Stimulated activated naive CD8-positive, alpha-beta T cell treated with anti-CD3 and anti-CD28 coated beads, Interleukin-15, Interleukin-2, amounts not matched to agents 100 ng/mL and 50 ng/mL, for 24 hours (primary cell): ENCODE results near the gene VARS2.
"Not testable (repeated sequence)": the region's sequence is repeated elsewhere in the genome, so short reads cannot be mapped to it uniquely, and the experiment has no call there.

Experiments
- H3K27ac Mint-ChIP-seq: one replicate; pipeline ENCODE4 v1.8.0; 2021; ENCODE audit warnings: mild to moderate bottlenecking, mixed read lengths
- H3K27me3 Mint-ChIP-seq: one replicate; pipeline ENCODE4 v1.8.0; 2021; ENCODE audit warnings: mixed read lengths
- H3K36me3 Mint-ChIP-seq: one replicate; pipeline ENCODE4 v1.8.0; 2021; ENCODE audit warnings: low read depth, mixed read lengths
- H3K4me1 Mint-ChIP-seq: one replicate; pipeline ENCODE4 v1.8.0; 2021; ENCODE audit warnings: low read depth, mixed read lengths
- H3K4me3 Mint-ChIP-seq: one replicate; pipeline ENCODE4 v1.8.0; 2021; ENCODE audit warnings: mild to moderate bottlenecking, mixed read lengths
- H3K9me3 Mint-ChIP-seq: one replicate; pipeline ENCODE4 v1.8.0; 2021; ENCODE audit warnings: mixed read lengths

VARS2 gene

GRCh38 chr6:30902196-30902595 lies 11.8 kb upstream of the VARS2 start:
- H3K27ac Mint-ChIP-seq, H3K27me3 Mint-ChIP-seq, H3K9me3 Mint-ChIP-seq, H3K36me3 Mint-ChIP-seq, H3K4me3 Mint-ChIP-seq: not testable (repeated sequence)
- H3K4me1 Mint-ChIP-seq = peaks cover 17% of the 10 kb centered on the region

- H3K27me3 Mint-ChIP-seq = no peaks in the 10 kb centered on the region
- H3K4me3 Mint-ChIP-seq = no peak overlapping the region
- H3K4me1 Mint-ChIP-seq = peaks cover 20% of the 10 kb centered on the region
- no peak overlapping the region for H3K27ac Mint-ChIP-seq
- H3K36me3 Mint-ChIP-seq = no peaks in the 10 kb centered on the region
- no peaks in the 10 kb centered on the region for H3K9me3 Mint-ChIP-seq
These were observed 11.3 kb upstream of the VARS2 start for GRCh38 chr6:30902709-30903108.

GRCh38 chr6:30903236-30903635 lies 10.8 kb upstream of the VARS2 start:
- Mint-ChIP-seq H3K4me3 (no peak overlapping the region), H3K27me3 (no peaks in the 10 kb centered on the region), H3K9me3 (no peaks in the 10 kb centered on the region), H3K36me3 (no peaks in the 10 kb centered on the region), H3K4me1 (peaks cover 25% of the 10 kb centered on the region), H3K27ac (no peak overlapping the region)

GRCh38 chr6:30907290-30907757 lies 6.7 kb upstream of the VARS2 start:
- Mint-ChIP-seq H3K27ac (peak overlapping the region; percentile 90), H3K4me3 (peak overlapping the region; percentile 95), H3K4me1 (peaks cover 28% of the 10 kb centered on the region), H3K36me3 (peaks cover 24% of the 10 kb centered on the region)
- H3K27me3 Mint-ChIP-seq, H3K9me3 Mint-ChIP-seq: not testable (repeated sequence)

- H3K9me3 Mint-ChIP-seq = no peaks in the 10 kb centered on the region
- peaks cover 30% of the 10 kb centered on the region for H3K36me3 Mint-ChIP-seq
- peak within 1 kb of the TSS; percentile 90 for H3K27ac Mint-ChIP-seq
- H3K4me1 Mint-ChIP-seq = peaks cover 26% of the 10 kb centered on the region
- peak within 1 kb of the TSS; percentile 95 for H3K4me3 Mint-ChIP-seq
- H3K27me3 Mint-ChIP-seq = no peaks in the 10 kb centered on the region
These were observed 6.1 kb upstream of the VARS2 start, which contains the start of gene GTF2H4 for GRCh38 chr6:30907758-30908591. Gene GTF2H4, plus strand, starts transcription at chr6:30908207.

GRCh38 chr6:30908700-30909099 lies 5.3 kb upstream of the VARS2 start:
- Mint-ChIP-seq H3K27me3 (no peaks in the 10 kb centered on the region), H3K4me3 (peak overlapping the region; percentile 95), H3K4me1 (peaks cover 32% of the 10 kb centered on the region), H3K36me3 (peaks cover 37% of the 10 kb centered on the region), H3K9me3 (no peaks in the 10 kb centered on the region), H3K27ac (peak overlapping the region; percentile 90)

GRCh38 chr6:30910473-30910872 lies 3.6 kb upstream of the VARS2 start:
- H3K9me3 Mint-ChIP-seq, H3K27me3 Mint-ChIP-seq, H3K27ac Mint-ChIP-seq, H3K4me3 Mint-ChIP-seq: not testable (repeated sequence)
- Mint-ChIP-seq H3K36me3 (peaks cover 43% of the 10 kb centered on the region), H3K4me1 (peaks cover 41% of the 10 kb centered on the region)

GRCh38 chr6:30912746-30913520 lies 1.1 kb upstream of the VARS2 start:
- no peak overlapping the region for H3K27ac Mint-ChIP-seq
- no peaks in the 10 kb centered on the region for H3K27me3 Mint-ChIP-seq
- H3K4me1 Mint-ChIP-seq = peaks cover 51% of the 10 kb centered on the region
- H3K9me3 Mint-ChIP-seq = no peaks in the 10 kb centered on the region
- H3K36me3 Mint-ChIP-seq = peaks cover 67% of the 10 kb centered on the region
- H3K4me3 Mint-ChIP-seq = peak overlapping the region; percentile 93

GRCh38 chr6:30913721-30914075 lies 340 bp upstream of the VARS2 start:
- Mint-ChIP-seq H3K9me3 (no peaks in the 10 kb centered on the region), H3K36me3 (peaks cover 74% of the 10 kb centered on the region), H3K27me3 (no peaks in the 10 kb centered on the region), H3K4me3 (peak overlapping the region; percentile 93), H3K4me1 (peaks cover 43% of the 10 kb centered on the region), H3K27ac (peak overlapping the region; percentile 94)

- no peaks in the 10 kb centered on the region for H3K27me3 Mint-ChIP-seq
- no peaks in the 10 kb centered on the region for H3K9me3 Mint-ChIP-seq
- H3K4me3 Mint-ChIP-seq = peak overlapping the region; percentile 93
- H3K27ac Mint-ChIP-seq = peak overlapping the region; percentile 94
- H3K36me3 Mint-ChIP-seq = peaks cover 81% of the 10 kb centered on the region
- peaks cover 38% of the 10 kb centered on the region for H3K4me1 Mint-ChIP-seq
These were observed 984 bp downstream of the VARS2 start for GRCh38 chr6:30914854-30915590.

- Mint-ChIP-seq H3K9me3 (no peaks in the 10 kb centered on the region), H3K27me3 (no peaks in the 10 kb centered on the region), H3K27ac (peak overlapping the region; percentile 28), H3K36me3 (peaks cover 81% of the 10 kb centered on the region), H3K4me3 (peak overlapping the region; percentile 93), H3K4me1 (peaks cover 38% of the 10 kb centered on the region)
These were observed 1.5 kb downstream of the VARS2 start for GRCh38 chr6:30915591-30915946.

GRCh38 chr6:30917041-30917440 lies 3.0 kb downstream of the VARS2 start:
- H3K36me3 Mint-ChIP-seq = peaks cover 72% of the 10 kb centered on the region
- peaks cover 38% of the 10 kb centered on the region for H3K4me1 Mint-ChIP-seq
- no peak overlapping the region for H3K4me3 Mint-ChIP-seq
- H3K27ac Mint-ChIP-seq = no peak overlapping the region
- no peaks in the 10 kb centered on the region for H3K9me3 Mint-ChIP-seq
- H3K27me3 Mint-ChIP-seq = no peaks in the 10 kb centered on the region

GRCh38 chr6:30917487-30917886 lies 3.4 kb downstream of the VARS2 start:
- Mint-ChIP-seq H3K27ac (no peak overlapping the region), H3K4me3 (no peak overlapping the region), H3K4me1 (peaks cover 38% of the 10 kb centered on the region), H3K9me3 (no peaks in the 10 kb centered on the region), H3K27me3 (no peaks in the 10 kb centered on the region), H3K36me3 (peaks cover 72% of the 10 kb centered on the region)

- Mint-ChIP-seq H3K27me3 (no peaks in the 10 kb centered on the region), H3K27ac (no peak overlapping the region), H3K9me3 (no peaks in the 10 kb centered on the region), H3K36me3 (peaks cover 73% of the 10 kb centered on the region), H3K4me1 (peaks cover 27% of the 10 kb centered on the region), H3K4me3 (no peak overlapping the region)
These were observed 4.6 kb downstream of the VARS2 start for GRCh38 chr6:30918670-30919069.

GRCh38 chr6:30922447-30922852 lies 8.4 kb downstream of the VARS2 start:
- peaks cover 73% of the 10 kb centered on the region for H3K36me3 Mint-ChIP-seq

More at GRCh38 chr6:30922447-30922852, 8.4 kb downstream of the VARS2 start:
- Mint-ChIP-seq H3K9me3 (no peaks in the 10 kb centered on the region), H3K27me3 (no peaks in the 10 kb centered on the region), H3K4me1 (no peaks in the 10 kb centered on the region), H3K27ac (no peak overlapping the region), H3K4me3 (no peak overlapping the region)
